Ishikawa (cell line): Measurements from ENCODE around the gene TEAD1.
A peak's percentile ranks its signal among the peaks of the same experiment; 100 is the strongest.

Experiments used
- CEBPB ChIP-seq: IDR thresholded peaks from 2 replicates; pipeline ENCODE4 v1.6.1; 2012
- CREB1 ChIP-seq: IDR thresholded peaks from 2 replicates; pipeline ENCODE4 v1.6.1; 2012; ENCODE audit warnings: low read depth
- EGR1 ChIP-seq: IDR thresholded peaks from 2 replicates; pipeline ENCODE4 v1.6.1; 2012
- EP300 ChIP-seq: IDR thresholded peaks from 2 replicates; pipeline ENCODE4 v1.6.1; 2012; ENCODE audit warnings: borderline replicate concordance
- FOXM1 ChIP-seq: IDR thresholded peaks from 2 replicates; pipeline ENCODE4 v1.6.1; 2012; ENCODE audit warnings: low read depth, borderline replicate concordance
- NFIC ChIP-seq: IDR thresholded peaks from 2 replicates; pipeline ENCODE4 v1.6.1; 2012
- RAD21 ChIP-seq: IDR thresholded peaks from 2 replicates; pipeline ENCODE4 v1.6.1; 2012; ENCODE audit warnings: low read depth
- TAF1 ChIP-seq: IDR thresholded peaks from 2 replicates; pipeline ENCODE4 v1.6.1; 2012; ENCODE audit warnings: low read depth, mild to moderate bottlenecking
- TCF12 ChIP-seq: IDR thresholded peaks from 2 replicates; pipeline ENCODE4 v1.6.1; 2012; ENCODE audit warnings: low read depth
- YY1 ChIP-seq: IDR thresholded peaks from 2 replicates; pipeline ENCODE4 v1.6.1; 2012; ENCODE audit warnings: low read depth
- ZBTB7A ChIP-seq: IDR thresholded peaks from 2 replicates; pipeline ENCODE4 v1.6.1; 2012; ENCODE audit warnings: low read depth
- TF ChIP-seq, protein P1 (sequence below): IDR thresholded peaks from 2 replicates; pipeline ENCODE4 v1.6.1; 2012
- TF ChIP-seq, protein P2 (sequence below): IDR thresholded peaks from 2 replicates; pipeline ENCODE4 v1.6.1; 2012
- TF ChIP-seq, protein P3 (sequence below): IDR thresholded peaks from 2 replicates; pipeline ENCODE4 v1.6.1; 2012; ENCODE audit warnings: low read depth, mild to moderate bottlenecking

The TEAD1 gene

DNA sequence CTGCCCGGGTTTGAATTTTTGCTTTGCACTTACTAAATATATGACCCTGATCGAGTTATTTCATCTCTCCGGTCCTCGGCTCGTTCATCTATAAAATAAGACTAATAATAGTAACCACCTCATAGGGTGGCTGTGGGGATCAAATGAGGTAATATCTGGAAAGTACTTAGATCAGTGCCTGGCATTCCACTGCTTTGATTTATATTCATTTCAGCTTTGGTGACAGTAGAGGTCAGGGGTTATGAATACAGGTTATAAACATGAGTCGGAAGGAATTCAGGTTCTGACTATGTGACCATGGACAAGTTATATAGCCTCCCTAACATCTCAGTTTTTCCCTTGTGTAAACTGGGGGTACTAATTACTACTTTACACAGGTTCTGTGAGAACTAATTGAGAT lies 2.9 kb upstream of the TEAD1 start:
- TF ChIP-seq FOXM1 (no peak), RAD21 (no peak)
- TF ChIP-seq, protein P1, sequence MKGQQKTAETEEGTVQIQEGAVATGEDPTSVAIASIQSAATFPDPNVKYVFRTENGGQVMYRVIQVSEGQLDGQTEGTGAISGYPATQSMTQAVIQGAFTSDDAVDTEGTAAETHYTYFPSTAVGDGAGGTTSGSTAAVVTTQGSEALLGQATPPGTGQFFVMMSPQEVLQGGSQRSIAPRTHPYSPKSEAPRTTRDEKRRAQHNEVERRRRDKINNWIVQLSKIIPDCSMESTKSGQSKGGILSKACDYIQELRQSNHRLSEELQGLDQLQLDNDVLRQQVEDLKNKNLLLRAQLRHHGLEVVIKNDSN, result no peak

DNA sequence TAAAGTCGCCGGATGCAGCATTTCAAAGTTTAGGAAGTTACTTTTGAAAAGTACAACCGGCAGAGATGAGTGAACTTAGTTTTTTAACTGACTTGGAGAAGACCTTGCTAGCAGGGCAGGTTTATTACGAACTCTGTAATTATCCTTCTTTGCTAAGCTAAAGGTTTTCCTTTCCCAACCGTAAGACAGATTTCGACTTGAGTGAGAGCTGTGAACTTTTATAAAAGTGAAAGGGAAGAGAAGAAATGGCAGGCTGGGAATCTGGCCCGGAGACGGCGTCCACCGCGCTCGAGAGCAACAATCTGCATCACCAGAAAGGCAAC lies 659 bp upstream of the TEAD1 start:
- TF ChIP-seq RAD21 (no peak), ZBTB7A (no peak), EGR1 (no peak), YY1 (no peak)
- TF ChIP-seq, protein P2, sequence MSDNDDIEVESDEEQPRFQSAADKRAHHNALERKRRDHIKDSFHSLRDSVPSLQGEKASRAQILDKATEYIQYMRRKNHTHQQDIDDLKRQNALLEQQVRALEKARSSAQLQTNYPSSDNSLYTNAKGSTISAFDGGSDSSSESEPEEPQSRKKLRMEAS, result no peak

DNA sequence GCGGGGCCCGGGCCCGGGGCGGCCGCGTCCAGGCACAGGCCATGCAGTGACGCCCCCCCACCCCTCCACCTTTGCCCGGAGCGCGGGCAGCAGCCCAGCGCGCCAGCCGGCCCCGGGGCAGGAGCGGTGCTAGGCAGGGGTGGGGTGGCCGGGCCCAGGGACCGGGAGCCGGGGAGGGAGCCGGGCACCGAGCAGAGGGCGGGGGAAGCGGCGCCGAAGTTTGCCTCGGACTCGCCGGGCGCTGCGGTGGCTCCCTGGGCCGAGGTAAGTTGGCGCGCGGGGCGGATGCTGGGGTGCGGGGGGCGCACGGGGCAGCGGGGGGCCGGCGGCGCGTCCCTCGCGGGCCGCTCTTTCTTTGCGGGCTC lies 332 bp downstream of the TEAD1 start:
- TF ChIP-seq RAD21 (no peak), NFIC (no peak), ZBTB7A (no peak), EGR1 (no peak), EP300 (no peak), FOXM1 (no peak), TCF12 (no peak), YY1 (no peak), TAF1 (no peak), CEBPB (no peak)
- TF ChIP-seq, protein P2, result no peak
- TF ChIP-seq, protein P3, sequence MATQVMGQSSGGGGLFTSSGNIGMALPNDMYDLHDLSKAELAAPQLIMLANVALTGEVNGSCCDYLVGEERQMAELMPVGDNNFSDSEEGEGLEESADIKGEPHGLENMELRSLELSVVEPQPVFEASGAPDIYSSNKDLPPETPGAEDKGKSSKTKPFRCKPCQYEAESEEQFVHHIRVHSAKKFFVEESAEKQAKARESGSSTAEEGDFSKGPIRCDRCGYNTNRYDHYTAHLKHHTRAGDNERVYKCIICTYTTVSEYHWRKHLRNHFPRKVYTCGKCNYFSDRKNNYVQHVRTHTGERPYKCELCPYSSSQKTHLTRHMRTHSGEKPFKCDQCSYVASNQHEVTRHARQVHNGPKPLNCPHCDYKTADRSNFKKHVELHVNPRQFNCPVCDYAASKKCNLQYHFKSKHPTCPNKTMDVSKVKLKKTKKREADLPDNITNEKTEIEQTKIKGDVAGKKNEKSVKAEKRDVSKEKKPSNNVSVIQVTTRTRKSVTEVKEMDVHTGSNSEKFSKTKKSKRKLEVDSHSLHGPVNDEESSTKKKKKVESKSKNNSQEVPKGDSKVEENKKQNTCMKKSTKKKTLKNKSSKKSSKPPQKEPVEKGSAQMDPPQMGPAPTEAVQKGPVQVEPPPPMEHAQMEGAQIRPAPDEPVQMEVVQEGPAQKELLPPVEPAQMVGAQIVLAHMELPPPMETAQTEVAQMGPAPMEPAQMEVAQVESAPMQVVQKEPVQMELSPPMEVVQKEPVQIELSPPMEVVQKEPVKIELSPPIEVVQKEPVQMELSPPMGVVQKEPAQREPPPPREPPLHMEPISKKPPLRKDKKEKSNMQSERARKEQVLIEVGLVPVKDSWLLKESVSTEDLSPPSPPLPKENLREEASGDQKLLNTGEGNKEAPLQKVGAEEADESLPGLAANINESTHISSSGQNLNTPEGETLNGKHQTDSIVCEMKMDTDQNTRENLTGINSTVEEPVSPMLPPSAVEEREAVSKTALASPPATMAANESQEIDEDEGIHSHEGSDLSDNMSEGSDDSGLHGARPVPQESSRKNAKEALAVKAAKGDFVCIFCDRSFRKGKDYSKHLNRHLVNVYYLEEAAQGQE, result no peak

- TF ChIP-seq RAD21, result no peak
- peak; percentile 52; the same call in 1 of the 2 replicates for TF ChIP-seq ZBTB7A
- TF ChIP-seq YY1, result no peak
- TF ChIP-seq, protein P2, result no peak
- TF ChIP-seq EGR1, result no peak
- no peak for TF ChIP-seq CEBPB
- TF ChIP-seq, protein P1, result no peak
- TF ChIP-seq, protein P3, result no peak
- no peak for TF ChIP-seq CREB1
These were observed 895 bp downstream of the TEAD1 start for GRCh38 chr11:12674936-12675696.

GRCh38 chr11:12675951-12676711 lies 1.9 kb downstream of the TEAD1 start:
- TF ChIP-seq FOXM1, result no peak
- TF ChIP-seq EP300, result no peak
- TF ChIP-seq, protein P3, result no peak
